ENCODE results near the gene SEPTIN2. TPM values are rescaled to one million over a fixed set of nuclear protein-coding genes. Genes with fewer than 3 reads are reported as not detected.

The SEPTIN2 gene
- total and polyA plus RNA-seq, 2 experiments from 2014 or later = 315 to 373 TPM

- peaks cover 11% of the 10 kb centered on the region for H3K4me1 ChIP-seq (ENCODE audit: insufficient read depth)
- H3K27ac ChIP-seq = no peak overlapping the region
- no peak overlapping the region for H3K4me2 ChIP-seq
- no peak for DNase-seq (ENCODE audit: low spot score)
- no peak for TF ChIP-seq CTCF (IDR thresholded peaks at IDR 0.05; ENCODE audit: poor library complexity)
- no peak for TF ChIP-seq EZH2phosphoT487 (IDR thresholded peaks at IDR 0.05; ENCODE audit: low read depth, severe bottlenecking, unreplicated experiment)
- no peak for TF ChIP-seq EZH2 (IDR thresholded peaks at IDR 0.05; ENCODE audit: borderline replicate concordance)
- H4K20me1 ChIP-seq (ENCODE audit: insufficient read depth, poor library complexity, severe bottlenecking) = peaks cover 11% of the 10 kb centered on the region
- peaks cover 18% of the 10 kb centered on the region for H3K79me2 ChIP-seq
- H2AFZ ChIP-seq = no peak overlapping the region
- no peaks in the 10 kb centered on the region for H3K27me3 ChIP-seq
- no peaks in the 10 kb centered on the region for H3K9me2 ChIP-seq (replicated peaks; ENCODE audit: insufficient read depth)
- H3K9me3 ChIP-seq (ENCODE audit: low read depth) = no peaks in the 10 kb centered on the region
- no peak overlapping the region for H3K4me3 ChIP-seq
- H3K36me3 ChIP-seq (replicated peaks; ENCODE audit: insufficient read depth, low read depth) = no peaks in the 10 kb centered on the region
- 85% methylated on average over 10 of the region's 10 CpGs for WGBS (ENCODE audit: low lambda C conversion rate, missing lambda C conversion rate)
Measured at GRCh38 chr2:241399941-241400922, 84.5 kb downstream of the SEPTIN2 start.

Other genes starting within 250 kb of the SEPTIN2 start
- gene MTERF4, start 213.6 kb upstream of the SEPTIN2 start, total RNA-seq = 39.4 and 40.3 TPM in 2 replicates
- 17.4 and 20.3 TPM in 2 replicates for gene MTERF4, start 213.6 kb upstream of the SEPTIN2 start, polyA plus RNA-seq
- gene PASK, start 166.5 kb upstream of the SEPTIN2 start, total RNA-seq = 3.0 and 8.8 TPM in 2 replicates
- gene PASK, start 166.5 kb upstream of the SEPTIN2 start, polyA plus RNA-seq = 2.5 and 2.6 TPM in 2 replicates
- 46.7 and 55.5 TPM in 2 replicates for gene PPP1R7, start 165.5 kb upstream of the SEPTIN2 start, total RNA-seq
- 84.9 and 86.9 TPM in 2 replicates for gene PPP1R7, start 165.5 kb upstream of the SEPTIN2 start, polyA plus RNA-seq
- 0.72 and 1.00 TPM in 2 replicates for gene ANO7, start 127.2 kb upstream of the SEPTIN2 start, total RNA-seq
- gene ANO7, start 127.2 kb upstream of the SEPTIN2 start, polyA plus RNA-seq = 1.4 and 3.0 TPM in 2 replicates
- 393 and 437 TPM in 2 replicates for gene HDLBP, start 253 bp upstream of the SEPTIN2 start, total RNA-seq
- 389 and 394 TPM in 2 replicates for gene HDLBP, start 253 bp upstream of the SEPTIN2 start, polyA plus RNA-seq
- 29.1 and 29.3 TPM in 2 replicates for gene FARP2, start 40.4 kb downstream of the SEPTIN2 start, total RNA-seq
- 28.4 and 29.6 TPM in 2 replicates for gene FARP2, start 40.4 kb downstream of the SEPTIN2 start, polyA plus RNA-seq
- 177 and 183 TPM in 2 replicates for gene STK25, start 192.7 kb downstream of the SEPTIN2 start, total RNA-seq
- 192 and 199 TPM in 2 replicates for gene STK25, start 192.7 kb downstream of the SEPTIN2 start, polyA plus RNA-seq
- gene BOK, start 242.8 kb downstream of the SEPTIN2 start, total RNA-seq = 24.2 and 25.4 TPM in 2 replicates
- gene BOK, start 242.8 kb downstream of the SEPTIN2 start, polyA plus RNA-seq = 26.5 and 39.7 TPM in 2 replicates

Data from hepatocyte (in vitro differentiated cells).